ENCODE measurements around the gene SP8. TPM values are rescaled to one million over a fixed set of nuclear protein-coding genes. Genes with fewer than 3 reads are reported as not detected.
"Not testable (repeated sequence)": the region's sequence is repeated elsewhere in the genome, so short reads cannot be mapped to it uniquely, and the experiment has no call there.

The SP8 gene
- total RNA-seq = not detected

DNA sequence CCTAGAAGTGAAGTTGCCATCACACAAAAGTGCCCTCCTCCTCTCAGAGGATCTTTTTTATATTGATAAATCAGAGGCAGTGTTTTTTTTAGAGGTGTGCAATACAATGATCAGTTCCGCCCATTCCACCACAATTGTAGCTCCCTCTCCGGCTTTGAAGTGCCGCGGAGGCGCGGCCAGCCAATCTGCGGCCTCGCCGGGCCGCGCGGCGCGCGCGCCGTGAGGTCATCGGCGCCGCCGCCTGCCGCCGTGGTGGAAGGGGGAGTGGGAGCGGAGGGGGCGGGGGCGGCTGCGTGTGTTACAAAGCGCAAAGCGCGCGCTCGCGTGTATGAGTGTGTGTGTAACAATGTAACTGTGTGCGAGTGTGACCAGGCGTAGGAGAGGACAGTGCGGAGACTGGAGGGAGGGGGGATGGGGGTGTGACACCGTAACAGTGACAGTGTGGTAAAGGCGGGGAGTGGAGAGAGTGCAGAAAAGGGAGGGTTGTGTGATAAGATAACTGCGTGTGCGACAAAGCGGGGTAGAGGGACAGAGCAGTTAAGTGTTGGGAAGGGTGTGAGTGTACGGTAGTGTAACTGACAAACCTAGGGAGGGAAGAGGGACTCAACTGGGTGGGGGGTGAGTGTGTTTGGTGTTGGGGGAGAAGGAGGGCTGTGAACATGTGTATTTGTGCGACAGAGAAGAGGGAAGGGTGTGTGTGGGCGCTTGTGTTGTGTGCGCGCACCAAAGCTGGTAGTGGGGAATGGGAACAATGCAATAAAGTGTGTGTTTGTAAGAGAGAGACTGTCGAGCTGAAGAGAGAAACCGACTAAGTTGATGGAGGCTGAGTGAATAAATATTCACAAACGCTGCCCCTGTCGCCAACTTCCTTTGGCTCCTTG, at the start of gene SP8:
TSS of gene SP8 (minus strand) at position 108 of the 881 bp plus-strand sequence. CDS start at position 20, 88 bp downstream.
- DNase-seq (ENCODE audit: low read depth in 2 of 3, low spot score in 2 of 3) = peak in 1 of 3 donors; percentile 53

DNA sequence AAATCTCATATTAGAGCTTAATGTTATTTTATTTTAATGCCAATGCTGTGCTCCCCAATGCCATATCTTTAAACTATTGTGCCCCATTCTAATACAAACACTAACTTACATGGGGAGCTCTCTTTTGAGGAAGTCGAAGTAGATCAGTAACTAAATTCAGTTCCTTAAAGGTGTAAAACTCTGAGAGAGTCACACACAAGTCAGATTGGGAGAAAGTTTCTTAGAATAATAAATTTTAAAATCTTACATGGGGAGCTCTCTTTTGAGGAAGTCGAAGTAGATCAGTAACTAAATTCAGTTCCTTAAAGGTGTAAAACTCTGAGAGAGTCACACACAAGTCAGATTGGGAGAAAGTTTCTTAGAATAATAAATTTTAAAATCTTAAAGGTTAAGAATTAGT, 49.7 kb upstream of the SP8 start:
- DNase-seq (ENCODE audit: low read depth in 2 of 3, low spot score in 2 of 3) = not testable (repeated sequence)

DNA sequence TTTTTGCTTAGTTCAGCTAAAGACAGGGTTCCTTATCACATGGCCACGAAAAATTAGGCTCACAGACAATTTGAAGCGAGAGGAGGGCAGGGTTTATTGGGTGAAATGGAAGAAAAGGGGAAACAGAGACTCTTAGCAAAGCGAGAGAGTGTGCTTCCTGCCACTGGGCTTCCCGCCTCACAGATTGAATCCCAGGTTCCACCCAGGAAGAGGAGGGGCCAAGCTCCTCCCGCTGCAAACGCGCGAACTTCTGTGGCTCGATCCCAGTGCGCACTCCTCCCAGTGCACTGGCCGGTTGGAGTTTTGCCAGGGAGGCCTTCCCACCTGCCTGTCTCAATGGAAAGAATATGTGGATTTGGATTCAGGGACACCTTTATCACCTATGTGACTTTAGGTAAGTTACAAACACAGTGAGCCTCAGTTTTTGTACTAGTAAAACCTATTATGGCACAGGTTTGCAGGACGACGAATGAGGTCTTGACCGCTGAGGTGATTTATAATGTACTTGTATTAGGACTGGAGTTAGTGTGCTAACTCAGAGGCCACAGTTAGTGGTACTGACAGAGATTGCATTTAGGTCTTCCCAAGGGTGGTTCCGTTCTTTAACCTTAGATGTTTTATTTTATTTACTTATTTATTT, 48.5 kb upstream of the SP8 start:
- no peak for DNase-seq (ENCODE audit: low read depth in 2 of 3, low spot score in 2 of 3)

DNA sequence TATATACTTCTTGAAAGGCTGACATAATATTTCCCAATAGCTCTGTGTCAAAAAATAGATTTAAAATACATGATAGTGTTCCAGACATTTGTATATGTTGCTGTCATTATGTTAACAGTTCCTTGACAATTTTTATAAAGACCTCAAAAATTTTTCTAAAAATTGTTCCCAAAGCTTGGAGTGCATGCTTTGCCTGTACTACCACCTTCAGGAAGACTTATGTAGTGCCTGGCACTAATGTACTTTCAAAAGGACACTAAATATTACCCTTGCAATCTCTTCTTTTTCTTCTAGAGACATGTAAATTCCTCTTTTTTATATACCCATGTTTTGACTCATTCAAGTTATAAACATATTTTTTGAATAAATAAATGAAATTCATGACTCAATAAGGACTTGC, 48.0 kb upstream of the SP8 start:
- DNase-seq (ENCODE audit: low read depth in 2 of 3, low spot score in 2 of 3) = peak in 1 of 3 donors; percentile 17

DNA sequence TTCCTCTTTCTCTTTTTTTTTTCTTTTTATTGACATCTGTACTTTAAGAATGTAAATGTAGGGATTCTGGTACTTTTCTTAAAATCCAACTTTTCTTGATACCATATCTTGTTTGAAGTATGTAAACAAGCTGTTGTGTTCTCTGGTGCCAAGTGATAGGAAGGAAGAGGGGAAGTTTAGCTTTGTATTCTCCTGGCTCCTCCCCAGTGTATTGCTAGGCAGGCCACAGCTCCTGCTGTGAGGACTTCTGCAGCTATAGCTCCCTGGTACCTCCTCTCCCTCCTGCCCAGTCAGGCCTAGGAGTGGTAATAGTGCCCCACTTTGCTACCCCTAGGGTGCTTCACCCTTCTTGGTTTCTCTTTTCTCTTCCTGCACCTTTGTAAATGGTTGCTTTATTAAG, 45.3 kb upstream of the SP8 start:
- DNase-seq (ENCODE audit: low read depth in 2 of 3, low spot score in 2 of 3) = no peak

DNA sequence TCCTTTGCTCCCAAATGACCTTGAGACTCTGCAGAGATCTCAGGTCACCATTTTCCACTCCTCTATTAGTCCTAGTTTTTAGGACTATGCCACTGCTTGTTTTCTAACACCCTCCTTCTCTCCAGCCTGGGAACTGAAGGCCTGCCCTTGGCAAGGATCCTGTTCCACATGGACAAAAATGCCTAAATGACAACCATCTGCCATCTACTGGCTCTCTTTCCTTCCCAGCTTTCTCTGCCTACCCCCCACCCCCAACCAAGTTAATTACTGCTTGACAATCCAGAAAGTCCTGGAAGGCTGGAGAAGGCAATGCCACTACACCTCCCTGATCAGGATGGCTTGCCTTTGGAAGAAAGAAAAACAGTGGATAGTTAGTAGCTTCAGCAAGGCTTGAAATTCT, 44.8 kb upstream of the SP8 start:
- no peak for DNase-seq (ENCODE audit: low read depth in 2 of 3, low spot score in 2 of 3)

DNA sequence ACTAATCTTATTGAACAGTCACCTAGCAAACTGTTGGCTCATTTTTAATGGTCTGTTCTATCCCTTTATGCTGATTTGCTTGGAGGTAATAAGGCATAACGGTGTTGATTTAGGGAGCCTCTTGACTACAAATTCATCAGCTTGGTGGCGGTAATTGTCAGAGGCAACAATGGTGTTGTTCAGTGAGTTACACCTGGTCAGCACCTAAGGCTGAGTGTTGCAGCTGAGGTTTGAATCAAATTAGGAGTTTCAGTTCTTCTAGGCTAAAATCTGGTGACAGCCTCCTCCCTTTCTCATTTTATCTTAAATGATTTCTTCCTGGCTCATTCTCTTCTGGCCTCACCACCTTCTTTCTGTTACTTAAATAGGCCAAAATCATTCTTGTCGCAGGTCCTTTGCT, 42.3 kb upstream of the SP8 start:
- DNase-seq (ENCODE audit: low read depth in 2 of 3, low spot score in 2 of 3) = no peak

DNA sequence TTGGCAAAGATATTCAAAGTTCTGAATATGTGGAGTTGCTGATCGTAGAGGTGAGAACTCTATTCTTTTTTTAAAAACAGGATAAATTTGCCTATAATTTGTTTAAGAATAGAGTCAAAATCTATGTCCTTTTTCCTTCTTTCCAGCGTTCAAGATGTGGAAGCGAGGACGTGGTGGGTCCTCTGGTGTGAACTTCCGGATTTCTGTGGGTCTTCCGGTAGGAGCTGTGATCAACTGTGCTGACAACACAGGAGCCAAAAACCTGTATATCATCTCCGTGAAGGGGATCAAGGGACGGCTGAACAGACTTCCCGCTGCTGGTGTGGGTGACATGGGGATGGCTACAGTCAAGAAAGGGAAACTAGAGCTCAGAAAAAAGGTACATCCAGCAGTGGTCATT, 40.5 kb upstream of the SP8 start:
- no peak for DNase-seq (ENCODE audit: low read depth in 2 of 3, low spot score in 2 of 3)

DNA sequence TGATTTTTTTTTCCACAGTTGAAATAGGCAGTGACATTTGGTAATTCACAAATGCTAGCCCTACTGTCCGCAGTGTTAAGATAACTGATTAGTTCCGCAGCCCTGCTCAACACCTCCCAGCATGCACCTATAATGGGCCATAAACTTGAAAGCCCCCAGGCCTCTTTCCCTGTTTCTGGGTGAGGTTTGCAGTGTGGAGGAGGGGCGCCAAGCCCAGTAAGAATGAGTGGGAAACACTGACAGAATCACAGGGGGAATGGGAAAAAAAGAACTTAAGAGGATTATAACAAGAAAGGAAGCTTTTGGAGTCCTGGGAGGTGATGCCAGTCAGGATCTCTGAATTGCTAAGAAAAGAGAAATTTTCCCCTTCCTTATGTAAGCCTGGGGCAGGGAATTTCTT, 39.6 kb upstream of the SP8 start:
- DNase-seq (ENCODE audit: low read depth in 2 of 3, low spot score in 2 of 3) = no peak

DNA sequence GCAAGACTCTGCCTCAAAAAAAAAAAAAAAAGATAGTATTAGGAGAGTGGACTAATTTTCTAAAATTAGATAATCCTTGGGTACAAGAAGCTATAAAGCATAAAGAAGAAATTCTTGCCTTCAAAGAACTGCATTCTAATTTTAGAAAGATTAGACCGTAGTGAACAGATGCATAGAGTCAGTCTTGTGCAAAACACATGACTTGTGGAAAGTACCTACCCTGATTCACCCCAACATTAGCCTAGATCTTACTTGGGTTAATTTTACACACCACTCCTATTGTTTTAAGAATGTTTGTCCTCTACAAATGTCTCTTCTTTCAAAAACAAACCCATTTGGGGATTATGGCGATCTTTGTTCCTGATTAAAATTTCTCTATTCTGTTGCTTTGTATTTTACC, 38.9 kb upstream of the SP8 start:
- no peak for DNase-seq (ENCODE audit: low read depth in 2 of 3, low spot score in 2 of 3)

DNA sequence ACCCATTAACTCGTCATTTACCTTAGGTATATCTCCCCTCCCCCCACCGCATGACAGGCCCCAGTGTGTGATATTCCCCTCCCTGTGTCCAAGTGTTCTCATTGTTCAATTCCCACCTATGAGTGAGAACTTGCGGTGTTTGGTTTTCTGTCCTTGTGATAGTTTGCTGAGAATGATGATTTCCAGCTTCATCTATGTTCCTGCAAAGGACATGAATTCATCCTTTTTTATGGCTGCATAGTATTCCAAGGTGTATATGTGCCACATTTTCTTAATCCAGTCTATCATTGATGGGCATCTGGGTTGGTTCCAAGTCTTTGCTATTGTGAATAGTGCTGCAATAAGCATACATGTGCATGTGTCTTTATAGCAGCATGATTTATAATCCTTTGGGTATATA, 34.7 kb upstream of the SP8 start:
- not testable (repeated sequence) for DNase-seq (ENCODE audit: low read depth in 2 of 3, low spot score in 2 of 3)

DNA sequence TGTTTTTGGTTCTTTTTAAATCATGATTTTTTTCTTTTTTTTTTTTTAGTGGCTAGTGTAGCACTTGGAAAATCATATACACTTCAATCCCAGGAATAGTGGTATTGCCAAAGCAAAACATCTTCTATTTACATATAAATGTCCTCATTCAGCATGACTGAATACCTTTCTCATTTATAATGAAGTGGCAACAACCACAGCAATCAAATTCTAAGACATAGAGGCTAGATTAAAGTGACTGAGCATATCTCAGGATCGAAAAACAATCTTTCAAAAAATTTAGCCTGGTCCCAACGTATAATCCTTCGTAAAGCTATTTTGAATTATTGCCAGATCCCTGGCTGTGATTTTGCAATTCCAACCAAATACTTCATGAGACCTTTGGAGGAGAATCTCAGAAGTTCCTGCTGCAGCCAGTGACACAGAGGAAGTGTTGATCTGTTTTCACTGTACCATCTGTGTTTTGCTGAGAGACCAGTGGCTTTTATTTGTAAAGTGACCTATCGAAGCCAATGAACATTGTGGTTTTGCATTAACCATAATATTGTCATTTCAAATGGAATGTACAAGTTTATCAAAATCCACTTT, 29.8 kb upstream of the SP8 start:
- DNase-seq (ENCODE audit: low read depth in 2 of 3, low spot score in 2 of 3) = no peak

DNA sequence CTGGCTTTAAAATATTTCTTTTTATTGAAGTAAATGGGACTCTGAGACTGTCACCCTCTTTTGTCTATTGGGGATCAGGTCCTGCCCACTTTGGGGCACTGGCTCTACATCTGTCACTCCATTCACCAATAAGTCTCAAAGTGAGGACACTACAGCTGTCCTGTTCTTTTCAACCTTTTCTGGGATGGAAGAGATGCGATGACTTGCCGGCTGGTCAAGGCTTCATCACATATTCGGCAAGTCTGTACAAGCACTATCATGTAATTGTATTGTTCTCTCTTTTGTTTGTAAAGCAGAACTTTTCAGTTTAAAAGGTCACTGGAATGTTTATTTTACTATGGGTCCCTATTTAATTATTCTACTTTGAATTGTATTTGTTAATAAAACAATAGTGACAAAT, 17.7 kb upstream of the SP8 start:
- no peak for DNase-seq (ENCODE audit: low read depth in 2 of 3, low spot score in 2 of 3)

DNA sequence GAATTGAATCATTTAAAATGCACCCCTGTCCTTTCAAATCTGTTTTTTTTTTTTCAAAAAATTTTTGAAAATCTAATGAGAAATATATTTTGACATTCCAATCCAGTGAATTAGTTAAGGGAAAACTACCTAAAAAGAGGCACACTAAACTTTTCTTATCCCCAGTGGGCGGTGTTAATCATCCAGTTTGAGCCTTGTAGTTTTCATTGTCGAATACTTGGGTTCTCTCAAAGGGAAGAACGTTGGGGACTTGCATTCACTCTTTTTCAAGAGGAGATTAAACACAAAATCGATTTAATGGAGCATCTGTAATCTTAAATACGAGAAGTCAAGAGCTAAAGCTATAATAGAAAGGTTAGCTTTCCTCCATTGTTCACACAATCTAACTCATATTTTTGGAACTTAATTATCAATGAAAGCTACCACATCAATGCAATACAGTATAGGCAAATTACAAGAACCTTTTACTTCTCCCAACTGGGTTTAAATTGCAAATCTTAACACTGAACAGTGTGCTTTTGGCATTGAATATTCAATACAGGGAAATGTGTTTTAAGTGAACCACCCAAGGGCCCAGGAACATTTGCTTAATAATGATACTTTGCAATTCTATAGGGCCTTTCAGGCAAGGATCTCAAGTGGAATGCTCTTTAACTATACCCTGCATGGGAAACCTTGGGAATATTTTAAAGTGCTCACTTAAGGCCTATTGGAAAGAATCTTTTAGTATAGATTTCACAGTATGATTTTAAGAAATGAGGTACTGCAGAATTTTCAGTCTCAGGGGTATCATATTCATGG, 13.1 kb upstream of the SP8 start:
- peak in 1 of 3 donors; percentile 5 for DNase-seq (ENCODE audit: low read depth in 2 of 3, low spot score in 2 of 3)

DNA sequence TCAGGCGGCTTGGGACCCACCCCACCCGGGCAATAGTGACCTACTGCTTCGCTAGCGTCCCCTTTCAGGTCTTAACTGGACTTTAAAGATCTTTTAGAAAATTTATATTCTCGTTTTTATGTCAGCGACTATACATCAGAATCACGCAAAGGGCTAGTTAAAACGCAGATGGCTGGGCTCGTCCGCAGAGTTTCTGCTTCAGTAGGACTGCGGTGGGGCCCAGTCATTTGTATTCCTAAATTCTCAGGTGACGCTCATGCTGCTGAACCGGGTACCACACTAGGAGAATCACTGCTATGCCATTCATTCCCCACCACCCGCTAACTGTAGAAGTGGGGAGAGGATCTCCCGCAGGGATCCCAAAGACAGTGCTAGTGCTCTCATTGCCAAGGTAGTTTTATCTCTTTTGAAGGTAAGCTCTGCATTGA, 12.0 kb upstream of the SP8 start:
- peak in 1 of 3 donors; percentile 16 for DNase-seq (ENCODE audit: low read depth in 2 of 3, low spot score in 2 of 3)

DNA sequence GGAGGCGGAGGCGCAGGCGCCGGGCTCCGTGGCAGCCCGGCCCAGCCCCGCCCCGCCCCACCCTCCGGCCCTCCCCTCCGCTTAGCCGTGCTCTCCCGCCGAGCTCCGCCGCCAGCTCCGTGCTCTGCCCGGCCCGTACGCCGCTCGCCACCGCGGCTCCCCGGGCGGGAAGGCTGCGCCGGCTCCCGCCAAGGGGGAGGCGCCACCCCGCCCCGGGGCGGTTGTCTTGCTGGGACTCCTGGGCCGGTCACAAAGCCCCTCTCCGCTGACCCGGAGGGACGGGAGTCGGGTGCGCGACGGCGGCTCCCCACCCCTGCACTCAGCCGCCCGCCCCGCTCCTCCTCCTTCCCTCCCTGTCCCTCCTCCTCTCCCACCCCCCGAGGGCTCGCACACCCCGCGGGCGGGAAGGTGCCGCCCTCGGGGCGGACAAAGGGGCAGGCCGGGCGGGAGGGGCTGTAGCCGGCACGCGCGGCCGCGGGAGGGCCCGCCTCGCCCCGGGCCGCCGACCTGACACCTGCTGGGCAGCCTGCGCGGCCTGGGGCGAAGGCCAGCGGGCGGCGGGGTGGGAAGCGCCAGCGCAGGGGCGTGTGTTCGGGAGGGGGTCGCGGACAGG, 11.5 kb upstream of the SP8 start:
- DNase-seq (ENCODE audit: low read depth in 2 of 3, low spot score in 2 of 3) = peak in 1 of 3 donors; percentile 37

DNA sequence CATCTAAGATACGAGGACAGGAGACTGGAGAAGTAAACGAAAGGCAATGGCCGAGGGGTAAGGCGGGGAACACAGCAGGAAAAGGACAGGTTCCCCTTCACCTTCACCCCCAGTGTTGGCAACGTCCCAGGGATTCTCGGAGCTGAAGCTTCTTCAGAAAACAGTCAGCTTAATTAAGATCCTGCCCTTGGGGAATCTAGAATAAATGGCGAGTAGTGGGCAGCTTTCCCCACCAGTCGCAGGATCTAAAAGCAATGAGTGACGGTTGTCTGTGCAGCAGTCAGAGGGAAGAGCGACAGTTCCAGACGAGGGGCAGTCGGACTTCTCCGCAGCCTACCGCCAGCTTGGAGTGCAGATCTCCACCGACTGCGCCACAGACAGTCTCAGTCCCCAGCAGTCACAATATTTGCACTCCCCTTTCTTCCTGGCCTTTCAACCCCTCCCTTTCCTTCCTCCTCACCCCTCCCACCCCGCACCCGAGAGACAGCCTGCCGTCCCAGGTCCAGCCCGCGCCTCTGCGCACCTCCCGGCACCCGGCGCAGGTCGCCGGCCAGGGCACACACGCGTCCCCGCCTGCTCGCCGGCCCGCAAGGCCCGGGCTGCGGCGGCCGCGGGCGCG, 10.9 kb upstream of the SP8 start:
- DNase-seq (ENCODE audit: low read depth in 2 of 3, low spot score in 2 of 3) = peak in 1 of 3 donors; percentile 50

DNA sequence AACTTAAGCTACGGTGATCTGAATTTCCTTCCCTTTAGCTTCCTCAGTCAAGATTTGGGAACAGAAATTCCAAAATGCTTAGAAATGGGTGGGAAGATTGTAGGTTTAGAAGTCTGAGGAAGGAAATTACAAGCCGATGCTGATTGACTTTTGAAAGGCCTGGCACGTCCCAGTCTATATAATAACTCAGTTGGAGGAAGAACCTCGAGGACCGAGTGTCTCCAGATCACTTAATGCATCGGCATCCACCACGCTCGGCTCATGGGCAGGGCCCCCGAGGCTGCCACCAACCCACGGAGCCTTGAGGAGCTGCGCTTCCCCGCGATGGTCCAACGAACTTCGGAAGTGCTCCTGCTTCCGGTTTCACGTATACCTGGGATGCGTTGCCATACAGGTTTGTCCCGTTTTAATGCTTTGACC, 10.4 kb upstream of the SP8 start:
- DNase-seq (ENCODE audit: low read depth in 2 of 3, low spot score in 2 of 3) = no peak

DNA sequence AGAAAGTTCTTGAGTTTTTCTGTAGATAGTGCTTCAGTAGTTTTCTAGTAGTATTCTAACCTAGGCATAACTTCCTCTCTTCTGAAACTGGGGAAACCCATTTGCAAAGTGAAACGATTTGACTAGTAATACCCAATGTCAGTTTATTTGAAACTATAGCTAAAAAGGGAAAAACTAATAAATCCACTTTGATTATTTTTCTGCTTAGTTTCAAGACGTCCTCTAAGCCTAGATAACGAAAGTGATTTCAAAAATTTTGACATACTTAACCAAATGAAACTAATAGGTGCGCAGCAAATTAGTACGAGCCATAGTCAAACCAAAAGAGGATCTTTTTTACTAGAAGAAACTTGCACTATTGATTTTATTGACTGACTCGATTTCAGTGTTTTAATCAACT, 9.8 kb upstream of the SP8 start:
- peak in 2 of 3 donors; percentile 33 to 63 for DNase-seq (ENCODE audit: low read depth in 2 of 3, low spot score in 2 of 3)

DNA sequence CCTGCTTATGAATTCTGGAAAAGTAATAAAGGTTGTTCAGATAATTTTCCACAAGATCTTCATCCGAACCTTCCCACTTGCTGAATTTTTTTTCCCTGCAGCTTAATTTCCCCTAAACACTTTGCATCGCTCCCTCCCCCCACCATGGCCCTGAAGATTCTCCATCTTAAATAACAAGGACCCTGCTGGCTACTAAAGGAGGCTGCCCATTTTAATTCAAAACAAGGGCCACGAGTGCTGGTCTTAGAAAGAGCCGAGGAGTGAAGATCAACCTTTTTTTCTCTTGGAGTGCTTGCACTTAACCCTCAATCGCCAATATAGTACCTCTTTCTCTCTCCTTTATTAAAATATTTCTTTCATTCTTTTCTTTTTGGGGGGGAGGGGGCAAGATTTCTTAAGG, 9.2 kb upstream of the SP8 start:
- peak in 1 of 3 donors; percentile 5 for DNase-seq (ENCODE audit: low read depth in 2 of 3, low spot score in 2 of 3)

Measured in hematopoietic multipotent progenitor cell (in vitro differentiated cells).